ENCODE data around the gene ELMO2. TPM values are rescaled to one million over a fixed set of nuclear protein-coding genes. Genes with fewer than 3 reads are reported as not detected.
A peak's percentile ranks its signal among the peaks of the same experiment; 100 is the strongest.

Gene ELMO2
- total RNA-seq, 2 experiments from 2014 or later, result 80.3 to 85.5 TPM

DNA sequence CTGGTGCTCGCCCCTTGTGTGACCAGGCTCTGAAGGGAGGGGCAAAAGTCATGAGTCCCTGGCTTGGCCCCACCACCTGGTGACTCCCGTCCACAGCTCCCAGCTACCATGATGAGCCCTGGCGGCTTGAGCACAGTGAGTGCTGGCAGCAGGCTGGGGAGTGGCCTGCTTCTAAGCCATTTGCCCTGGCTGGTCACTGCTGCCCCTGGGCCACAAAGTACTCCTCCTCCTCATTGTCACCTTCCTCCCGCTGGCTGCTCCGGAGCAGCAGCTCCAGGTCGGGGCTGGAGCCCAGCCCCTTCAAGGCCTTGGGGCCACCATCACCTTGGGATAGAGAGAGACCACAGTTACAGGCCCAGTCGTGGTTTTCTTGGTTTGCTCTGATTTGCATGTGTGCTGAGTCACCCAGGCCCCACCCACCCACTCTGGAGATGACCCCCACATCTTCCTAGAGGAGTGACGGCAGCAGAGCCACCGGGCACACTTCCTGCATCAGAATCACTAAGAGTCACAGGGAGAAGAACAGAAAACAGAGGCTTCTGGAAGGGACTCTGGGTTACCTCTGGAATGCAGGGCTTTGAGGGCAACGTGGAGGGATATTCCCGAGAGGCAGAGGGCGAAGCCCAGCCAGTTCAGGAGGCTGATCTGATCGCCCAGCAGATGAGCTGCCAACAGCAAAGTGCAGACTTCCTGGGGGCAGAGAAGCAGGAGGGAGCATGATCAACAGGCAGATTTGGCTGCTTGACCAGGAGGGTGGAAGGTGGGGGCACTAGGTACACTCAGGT lies 56.0 kb downstream of the ELMO2 start:
- no peak for DNase-seq

DNA sequence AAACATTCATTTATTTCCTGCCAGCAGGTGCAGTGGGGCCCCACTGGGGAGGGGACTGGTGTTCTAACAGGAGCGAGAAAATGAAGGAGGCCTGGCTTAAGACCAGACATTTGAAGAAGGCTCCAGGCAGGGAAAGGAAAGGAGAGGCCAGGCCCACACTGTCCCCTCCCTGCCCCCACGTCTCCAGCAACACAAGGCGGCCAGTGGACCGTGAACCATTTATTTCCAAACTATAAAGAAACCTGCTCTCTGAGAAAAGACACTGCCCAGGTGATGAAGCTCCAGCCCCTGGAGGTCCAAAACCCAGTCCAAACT lies 56.7 kb downstream of the ELMO2 start:
- Mint-ChIP-seq H3K27me3 (peaks cover under 1% of the 10 kb centered on the region), H3K27ac (peak overlapping the region; percentile 42), H3K36me3 (peaks cover 3% of the 10 kb centered on the region), H3K4me3 (no peak overlapping the region), H3K9me3 (ENCODE audit: low read depth) (no peaks in the 10 kb centered on the region), H3K4me1 (peaks cover 14% of the 10 kb centered on the region)
- CTCF ChIA-PET, result interaction anchor here (0.6 to 2.6 kb wide), 17 partner anchors 8 to 653 kb away, joined by 3 to 36 read pairs (median 5); partner anchors contain the start of genes CD40 and ELMO2
- ATAC-seq, result no peak
- DNase-seq, result no peak

More for the DNA sequence above, 56.0 kb downstream of the ELMO2 start:
- peaks cover 3% of the 10 kb centered on the region for H3K36me3 Mint-ChIP-seq
- H3K9me3 Mint-ChIP-seq (ENCODE audit: low read depth), result no peaks in the 10 kb centered on the region
- CTCF ChIA-PET, result interaction anchor here (0.7 to 2.4 kb wide), 8 partner anchors 8 to 333 kb away, joined by 3 to 12 read pairs (median 5); partner anchors contain the start of genes CD40 and ELMO2
- no peaks in the 10 kb centered on the region for H3K27me3 Mint-ChIP-seq
- peaks cover 14% of the 10 kb centered on the region for H3K4me1 Mint-ChIP-seq
- peak; percentile 35 for ATAC-seq
- peak overlapping the region; percentile 57 for H3K27ac Mint-ChIP-seq
- H3K4me3 Mint-ChIP-seq, result no peak overlapping the region

DNA sequence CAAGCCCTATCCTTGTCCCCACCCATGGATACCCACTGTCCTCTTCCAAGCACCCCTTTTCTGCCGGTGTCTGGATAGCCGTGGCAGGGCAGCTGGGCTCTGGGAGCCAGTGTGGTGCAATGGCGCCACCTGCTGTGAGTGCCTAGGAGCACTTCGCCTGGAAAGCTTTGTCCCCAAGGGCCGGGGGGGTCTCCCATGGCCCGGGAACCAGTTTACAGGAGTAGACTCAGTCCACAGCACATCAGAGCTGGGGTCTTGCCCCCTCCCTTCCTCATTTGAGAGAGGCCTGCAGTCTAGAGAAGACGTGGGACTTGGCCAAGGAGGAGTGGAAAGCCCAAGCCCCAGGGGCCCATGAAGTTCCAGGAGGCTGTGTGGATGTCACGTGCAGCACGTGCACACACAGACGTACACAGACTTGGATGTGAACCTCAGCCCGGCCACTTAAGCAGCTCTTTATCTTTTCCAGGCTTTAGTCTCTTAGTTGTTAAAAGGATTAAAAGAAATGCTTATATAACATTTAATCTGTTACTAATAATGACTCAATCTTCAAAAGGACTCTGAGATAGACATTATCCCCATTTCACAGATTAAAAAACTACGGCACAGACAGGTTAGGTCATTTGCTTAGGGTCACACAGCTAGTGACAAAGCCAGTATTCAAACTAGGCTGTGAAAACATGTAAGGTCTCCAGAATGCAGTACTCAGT lies 57.2 kb downstream of the ELMO2 start:
- peaks cover 1% of the 10 kb centered on the region for H3K36me3 Mint-ChIP-seq
- DNase-seq, result peak; percentile 66
- H3K4me3 Mint-ChIP-seq, result no peak overlapping the region
- H3K27ac Mint-ChIP-seq, result peak overlapping the region; percentile 42
- peak; percentile 56 for ATAC-seq
- no peaks in the 10 kb centered on the region for H3K9me3 Mint-ChIP-seq (ENCODE audit: low read depth)
- peaks cover 14% of the 10 kb centered on the region for H3K4me1 Mint-ChIP-seq
- peaks cover 3% of the 10 kb centered on the region for H3K27me3 Mint-ChIP-seq
- CTCF ChIA-PET, result interaction anchor here (0.6 to 2.6 kb wide), 33 partner anchors 9 to 652 kb away, joined by 3 to 36 read pairs (median 4); partner anchors contain the start of genes CD40, ELMO2 and OCSTAMP

GRCh38 chr20:46347841-46348803 lies 58.3 kb downstream of the ELMO2 start:
- no peak for ATAC-seq
- H3K4me1 Mint-ChIP-seq, result peaks cover 14% of the 10 kb centered on the region
- no peak for DNase-seq
- H3K9me3 Mint-ChIP-seq (ENCODE audit: low read depth), result no peaks in the 10 kb centered on the region
- no peak overlapping the region for H3K27ac Mint-ChIP-seq
- H3K36me3 Mint-ChIP-seq, result peaks cover 1% of the 10 kb centered on the region
- CTCF ChIA-PET, result interaction anchor here (0.8 to 2.6 kb wide), 28 partner anchors 10 to 335 kb away, joined by 3 to 36 read pairs (median 5); partner anchors contain the start of genes ELMO2 and OCSTAMP
- no peak overlapping the region for H3K4me3 Mint-ChIP-seq
- peaks cover 9% of the 10 kb centered on the region for H3K27me3 Mint-ChIP-seq

DNA sequence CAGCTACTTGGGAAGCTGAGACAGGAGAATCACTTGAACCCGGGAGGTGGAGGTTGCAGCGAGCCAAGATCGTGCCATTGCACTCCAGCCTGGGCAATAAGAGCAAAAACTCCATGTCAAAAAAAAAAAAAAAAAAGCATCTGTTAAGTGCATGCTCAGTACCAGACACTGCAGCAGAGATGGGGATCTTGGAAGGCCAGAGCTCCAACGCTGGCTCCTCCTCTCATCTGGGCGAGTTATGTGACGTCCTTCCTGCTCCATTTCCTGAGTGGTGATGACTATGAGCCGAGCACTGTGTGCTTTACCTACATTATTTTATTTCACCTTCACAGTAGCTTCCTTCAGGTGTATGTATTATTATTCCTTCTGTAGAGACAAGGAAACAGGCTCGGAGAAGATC lies 59.6 kb downstream of the ELMO2 start:
- Mint-ChIP-seq H3K36me3 (peaks cover 1% of the 10 kb centered on the region), H3K9me3 (ENCODE audit: low read depth) (no peaks in the 10 kb centered on the region), H3K27ac (no peak overlapping the region), H3K27me3 (peaks cover 23% of the 10 kb centered on the region), H3K4me3 (no peak overlapping the region), H3K4me1 (peaks cover 14% of the 10 kb centered on the region)
- no peak for ATAC-seq
- CTCF ChIA-PET, result interaction anchor here (1.0 to 1.7 kb wide), 4 partner anchors 10 to 54 kb away, joined by 3 to 6 read pairs (median 5); no protein-coding TSS in a partner anchor
- no peak for DNase-seq

GRCh38 chr20:46344488-46345162 lies 61.8 kb downstream of the ELMO2 start:
- H3K27ac Mint-ChIP-seq, result no peak overlapping the region
- no peak overlapping the region for H3K4me3 Mint-ChIP-seq
- no peaks in the 10 kb centered on the region for H3K36me3 Mint-ChIP-seq
- peaks cover 29% of the 10 kb centered on the region for H3K27me3 Mint-ChIP-seq
- no peaks in the 10 kb centered on the region for H3K9me3 Mint-ChIP-seq (ENCODE audit: low read depth)
- no peak for ATAC-seq
- CTCF ChIA-PET, result no interaction called here
- no peak for DNase-seq
- peaks cover 3% of the 10 kb centered on the region for H3K4me1 Mint-ChIP-seq

- CTCF ChIA-PET, result no interaction called here
- H3K27ac Mint-ChIP-seq, result no peak overlapping the region
- no peak overlapping the region for H3K4me3 Mint-ChIP-seq
- DNase-seq (no peak), ATAC-seq (no peak)
- no peaks in the 10 kb centered on the region for H3K4me1 Mint-ChIP-seq
- H3K36me3 Mint-ChIP-seq, result no peaks in the 10 kb centered on the region
- no peaks in the 10 kb centered on the region for H3K9me3 Mint-ChIP-seq (ENCODE audit: low read depth)
- peaks cover 36% of the 10 kb centered on the region for H3K27me3 Mint-ChIP-seq
Measured at GRCh38 chr20:46343975-46344357, 62.4 kb downstream of the ELMO2 start.

GRCh38 chr20:46343348-46343974 lies 63.0 kb downstream of the ELMO2 start:
- CTCF ChIA-PET, result interaction anchor here (1.4 kb wide), 1 partner anchor 329 kb away, joined by 3 read pairs; no protein-coding TSS in a partner anchor
- Mint-ChIP-seq H3K27ac (no peak overlapping the region), H3K27me3 (peaks cover 40% of the 10 kb centered on the region), H3K4me3 (no peak overlapping the region), H3K4me1 (no peaks in the 10 kb centered on the region), H3K9me3 (ENCODE audit: low read depth) (no peaks in the 10 kb centered on the region), H3K36me3 (no peaks in the 10 kb centered on the region)
- ATAC-seq (no peak), DNase-seq (no peak)

DNA sequence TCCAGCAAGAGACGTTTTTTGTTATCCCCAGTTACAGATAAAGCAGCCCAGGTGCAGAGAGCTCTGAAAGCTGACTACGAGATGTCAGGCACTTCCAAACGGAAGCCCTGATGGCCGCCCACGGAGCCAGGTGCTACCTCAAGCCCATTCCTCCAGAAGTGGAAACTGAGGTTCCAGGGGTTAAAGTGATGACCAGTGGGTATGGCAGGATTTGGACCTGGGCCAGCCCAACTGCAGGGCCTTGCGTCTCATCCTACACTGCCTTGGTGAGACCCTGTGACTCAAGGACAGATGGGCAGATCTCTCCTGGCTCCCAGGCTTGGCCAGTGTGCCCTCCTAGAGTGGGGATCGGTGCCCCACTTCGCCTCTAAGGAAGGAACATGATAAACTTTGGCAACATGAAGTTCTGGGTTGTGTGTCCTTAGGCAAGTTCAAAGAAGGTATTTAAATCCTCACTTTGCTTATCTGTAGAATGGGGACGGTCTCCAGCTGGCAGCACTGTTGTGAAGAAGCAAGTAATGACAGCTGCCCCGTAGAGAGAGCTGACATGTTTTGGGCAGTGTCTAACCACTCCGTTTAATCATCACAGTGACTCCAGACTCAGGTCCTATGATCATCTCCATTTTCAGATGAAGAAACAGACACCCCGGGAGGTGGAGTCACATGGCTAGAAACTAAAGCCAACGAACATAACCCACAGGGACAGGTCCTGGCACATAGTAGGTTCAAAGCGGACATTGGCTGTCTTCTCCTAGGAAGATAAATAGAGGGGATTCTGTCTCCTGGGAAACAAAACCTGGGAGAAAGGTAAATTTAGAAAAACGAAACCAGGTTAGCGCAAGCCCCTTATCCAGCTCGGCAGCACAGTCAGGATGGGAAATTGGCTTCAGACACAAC lies 63.7 kb downstream of the ELMO2 start:
- DNase-seq (no peak), ATAC-seq (no peak)
- CTCF ChIA-PET, result interaction anchor here (1.4 kb wide), 1 partner anchor 328 kb away, joined by 3 read pairs; no protein-coding TSS in a partner anchor
- H3K9me3 Mint-ChIP-seq (ENCODE audit: low read depth), result no peaks in the 10 kb centered on the region
- H3K4me3 Mint-ChIP-seq, result no peak overlapping the region
- H3K4me1 Mint-ChIP-seq, result no peaks in the 10 kb centered on the region
- no peak overlapping the region for H3K27ac Mint-ChIP-seq
- no peaks in the 10 kb centered on the region for H3K36me3 Mint-ChIP-seq
- H3K27me3 Mint-ChIP-seq, result peaks cover 40% of the 10 kb centered on the region

GRCh38 chr20:46342010-46342378 lies 64.4 kb downstream of the ELMO2 start:
- H3K4me3 Mint-ChIP-seq, result no peak overlapping the region
- H3K36me3 Mint-ChIP-seq, result no peaks in the 10 kb centered on the region
- no peak overlapping the region for H3K27ac Mint-ChIP-seq
- no peak for DNase-seq
- H3K9me3 Mint-ChIP-seq (ENCODE audit: low read depth), result no peaks in the 10 kb centered on the region
- no peaks in the 10 kb centered on the region for H3K4me1 Mint-ChIP-seq
- no peak for ATAC-seq
- peaks cover 40% of the 10 kb centered on the region for H3K27me3 Mint-ChIP-seq
- CTCF ChIA-PET, result interaction anchor here (1.4 kb wide), 1 partner anchor 328 kb away, joined by 3 read pairs; no protein-coding TSS in a partner anchor

Data from activated CD8-positive, alpha-beta memory T cell treated with anti-CD3 and anti-CD28 coated beads, Interleukin-2, amount 10 ng/mL, durations not matched to agents 7 days and 5 days (primary cell).